Vagina (tissue), 2 donors: ENCODE measurements around the gene SOX15.

Experiments used
- CTCF ChIP-seq, 3 experiments: fragments of 450-650 bp in 2 of 3; fragments of 200-600 bp in 1 of 3; sonication (generic) in 1 of 3; IDR thresholded peaks; one replicate each; pipeline ENCODE4 v1.5.1; 2017 to 2019; ENCODE audit warnings: antibody characterized with exemption in 3 of 3, mild to moderate bottlenecking in 2 of 3, moderate library complexity in 2 of 3
- POLR2AphosphoS5 ChIP-seq, 2 donors: sonication (generic); formaldehyde crosslinking; IDR thresholded peaks; one replicate each; pipeline ENCODE4 v1.9.0; 2017; ENCODE audit warnings: antibody characterized with exemption in 2 of 2, mild to moderate bottlenecking in 2 of 2, low read depth in 1 of 2; ENCODE audit not compliant: insufficient read depth in 1 of 2

GRCh38 chr17:7591596-7591995, 1.7 kb upstream of the SOX15 start:
- TF ChIP-seq POLR2AphosphoS5 (IDR thresholded peaks at IDR 0.05; ENCODE audit: insufficient read depth in 1 of 2, low read depth in 1 of 2) (no peak), CTCF (IDR thresholded peaks at IDR 0.05) (no peak)
